Measurements from ENCODE around the gene GALNT13.

- TF ChIP-seq CTCF (IDR thresholded peaks at IDR 0.05) (no peak), POLR2A (IDR thresholded peaks at IDR 0.05) (no peak), POLR2AphosphoS5 (IDR thresholded peaks at IDR 0.05) (no peak)
These were observed 561.3 kb downstream of the GALNT13 start for GRCh38 chr2:154433010-154433409.

All from breast epithelium (tissue), 3 donors.